Measurements from ENCODE around the gene USP5.

The USP5 gene

GRCh38 chr12:6827982-6828780 lies 23.8 kb upstream of the USP5 start, which contains the start of gene P3H3:
Gene P3H3 (plus strand): TSS chr12:6828407. CDS start chr12:6828441, 34 bp downstream.
- TF ChIP-seq MYC (IDR thresholded peaks at IDR 0.05; ENCODE audit: low read depth, low read length) (no peak), POLR2A (IDR thresholded peaks at IDR 0.05; ENCODE audit: extremely low read depth, insufficient read length) (peak; percentile 8), MAX (IDR thresholded peaks at IDR 0.05; ENCODE audit: low read depth, low read length) (no peak)
- H3K4me3 ChIP-seq (ENCODE audit: low read depth, low read length) = peak within 1 kb of the TSS; percentile 38
- peak; percentile 34 for DNase-seq (ENCODE audit: low read depth)

GRCh38 chr12:6828781-6829535 lies 23.0 kb upstream of the USP5 start:
- peak; percentile 54 for DNase-seq (ENCODE audit: low read depth)
- H3K4me3 ChIP-seq (ENCODE audit: low read depth, low read length) = peak overlapping the region; percentile 38
- TF ChIP-seq CTCF (IDR thresholded peaks at IDR 0.05; ENCODE audit: low read depth, low read length) (no peak), POLR2A (IDR thresholded peaks at IDR 0.05; ENCODE audit: extremely low read depth, insufficient read length) (peak; percentile 15), MYC (IDR thresholded peaks at IDR 0.05; ENCODE audit: low read depth, low read length) (peak; percentile 33; the same call in 1 of the 2 replicates)

- no peak for TF ChIP-seq CTCF (IDR thresholded peaks at IDR 0.05; ENCODE audit: low read depth, low read length)
- H3K4me3 ChIP-seq (ENCODE audit: low read depth, low read length) = no peak overlapping the region
- no peak for DNase-seq (ENCODE audit: low read depth)
Observed at GRCh38 chr12:6829536-6830220, 22.3 kb upstream of the USP5 start.

GRCh38 chr12:6830286-6830890 lies 21.6 kb upstream of the USP5 start:
- no peak for DNase-seq (ENCODE audit: low read depth)
- no peak overlapping the region for H3K4me3 ChIP-seq (ENCODE audit: low read depth, low read length)
- TF ChIP-seq CTCF (IDR thresholded peaks at IDR 0.05; ENCODE audit: low read depth, low read length) (no peak), MYC (IDR thresholded peaks at IDR 0.05; ENCODE audit: low read depth, low read length) (no peak), POLR2A (IDR thresholded peaks at IDR 0.05; ENCODE audit: extremely low read depth, insufficient read length) (no peak), MAX (IDR thresholded peaks at IDR 0.05; ENCODE audit: low read depth, low read length) (no peak)

GRCh38 chr12:6830999-6831398 lies 21.0 kb upstream of the USP5 start:
- DNase-seq (ENCODE audit: low read depth) = no peak
- H3K4me3 ChIP-seq (ENCODE audit: low read depth, low read length) = no peak overlapping the region
- no peak for TF ChIP-seq CTCF (IDR thresholded peaks at IDR 0.05; ENCODE audit: low read depth, low read length)
- no peak for TF ChIP-seq MYC (IDR thresholded peaks at IDR 0.05; ENCODE audit: low read depth, low read length)
- no peak for TF ChIP-seq POLR2A (IDR thresholded peaks at IDR 0.05; ENCODE audit: extremely low read depth, insufficient read length)
- no peak for TF ChIP-seq MAX (IDR thresholded peaks at IDR 0.05; ENCODE audit: low read depth, low read length)

All from NB4 (cell line).